PFSK-1 (cell line): ENCODE results near the gene SCN5A.

Experiments used
- FOXP2 ChIP-seq: optimal IDR thresholded peaks from 2 replicates; pipeline ENCODE3; 2011; ENCODE audit warnings: borderline replicate concordance, control low read depth, inconsistent platforms; ENCODE audit not compliant: insufficient read depth; ENCODE audit errors: extremely low read length, extremely low read depth
- POLR2AphosphoS5 ChIP-seq: IDR thresholded peaks from 2 replicates; pipeline ENCODE4 v1.6.1; 2012; ENCODE audit warnings: low read depth, mild to moderate bottlenecking, control low read depth, low read length, moderate library complexity
- REST ChIP-seq, 2 experiments: IDR thresholded peaks; 2 replicates each; pipeline versions ENCODE4 v1.6.1 to v1.8.0; 2011 to 2012; ENCODE audit warnings: low read depth in 2 of 2, low read length in 2 of 2, control low read depth in 1 of 2, inconsistent platforms in 1 of 2, mild to moderate bottlenecking in 1 of 2, moderate library complexity in 1 of 2; ENCODE audit not compliant: insufficient read depth in 1 of 2
- SIN3A ChIP-seq: IDR thresholded peaks from 2 replicates; pipeline ENCODE4 v1.6.1; 2012; ENCODE audit warnings: mild to moderate bottlenecking, low read length, moderate library complexity, borderline replicate concordance; ENCODE audit not compliant: insufficient read depth
- TAF1 ChIP-seq: IDR thresholded peaks from 2 replicates; pipeline ENCODE4 v1.6.1; 2012; ENCODE audit warnings: low read length, control low read depth, borderline replicate concordance; ENCODE audit not compliant: insufficient read depth

GRCh38 chr3:38597502-38598060 is 51.9 kb downstream of the SCN5A start:
- no peak for TF ChIP-seq REST (IDR thresholded peaks at IDR 0.05; ENCODE audit: insufficient read depth in 1 of 2, low read depth in 2 of 2, low read length in 2 of 2)
- TF ChIP-seq POLR2AphosphoS5: no peak
- no peak for TF ChIP-seq TAF1
- TF ChIP-seq FOXP2: no peak
- TF ChIP-seq SIN3A: no peak
